ENCODE data around the gene TSKU. TPM values are rescaled to one million over a fixed set of nuclear protein-coding genes. Genes with fewer than 3 reads are reported as not detected.

TSKU gene
- total RNA-seq, 4 donors from 2014 or later, result 140 to 385 (median 202) TPM

DNA sequence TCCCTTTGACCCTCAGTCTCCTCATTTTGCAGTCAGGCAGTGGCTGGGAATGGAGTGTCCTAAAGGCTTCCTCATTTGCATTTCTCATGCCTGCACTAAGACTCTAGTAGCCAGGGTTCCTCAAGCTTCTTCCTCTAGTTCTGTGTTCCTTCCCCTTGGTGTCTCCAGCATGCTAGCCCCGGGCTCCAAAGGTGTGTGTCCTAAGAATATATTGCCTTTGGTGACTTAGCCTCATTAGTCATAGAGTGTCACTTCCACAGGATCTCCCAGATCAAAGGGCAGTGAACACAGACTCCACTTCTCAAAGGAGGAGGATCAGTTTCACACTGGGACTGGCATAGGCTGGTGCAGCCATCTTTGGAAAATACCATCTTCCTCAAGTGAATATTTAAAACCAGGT, 56.2 kb downstream of the TSKU start:
- TF ChIP-seq POLR2A (IDR thresholded peaks at IDR 0.05) (no peak), CTCF (IDR thresholded peaks at IDR 0.05) (no peak), EP300 (IDR thresholded peaks at IDR 0.05) (no peak)
- WGBS, 2 donors, result 39 to 42% methylated on average over 1 of the region's 1 CpG
- DNase-seq (ENCODE audit: low spot score in 2 of 2), result no peak
- no peak overlapping the region for H3K27ac ChIP-seq
- no peak overlapping the region for H3K4me3 ChIP-seq
- H3K4me1 ChIP-seq, result peaks cover 0 to 32% (median 6%) of the 10 kb centered on the region in 4 donors
- H3K9me3 ChIP-seq, result no peaks in the 10 kb centered on the region
- H3K36me3 ChIP-seq, result no peaks in the 10 kb centered on the region
- H3K27me3 ChIP-seq, result no peaks in the 10 kb centered on the region

GRCh38 chr11:76841923-76842452, 58.8 kb downstream of the TSKU start:
- DNase-seq (ENCODE audit: low spot score in 2 of 2), result no peak
- no peak overlapping the region for H3K27ac ChIP-seq
- WGBS, 2 donors, result 80 to 88% methylated on average over 4 of the region's 4 CpGs
- H3K9me3 ChIP-seq, result no peaks in the 10 kb centered on the region
- H3K36me3 ChIP-seq, result no peaks in the 10 kb centered on the region
- H3K4me3 ChIP-seq, result no peak overlapping the region
- no peak for TF ChIP-seq CTCF (IDR thresholded peaks at IDR 0.05)
- TF ChIP-seq EP300 (IDR thresholded peaks at IDR 0.05), result no peak
- TF ChIP-seq POLR2A (IDR thresholded peaks at IDR 0.05), result no peak
- no peaks in the 10 kb centered on the region for H3K27me3 ChIP-seq
- peaks cover 0 to 20% (median 3%) of the 10 kb centered on the region in 4 donors for H3K4me1 ChIP-seq

- no peak for DNase-seq (ENCODE audit: low spot score in 2 of 2)
- WGBS, 2 donors, result 97% methylated on average over 3 of the region's 3 CpGs
- peaks cover 0 to 1% (median 0%) of the 10 kb centered on the region in 4 donors for H3K4me1 ChIP-seq
- H3K36me3 ChIP-seq, result no peaks in the 10 kb centered on the region
- no peaks in the 10 kb centered on the region for H3K9me3 ChIP-seq
- H3K27me3 ChIP-seq, result no peaks in the 10 kb centered on the region
- TF ChIP-seq CTCF (IDR thresholded peaks at IDR 0.05), result no peak
- TF ChIP-seq EP300 (IDR thresholded peaks at IDR 0.05), result no peak
- TF ChIP-seq POLR2A (IDR thresholded peaks at IDR 0.05), result no peak
- H3K27ac ChIP-seq, result no peak overlapping the region
- H3K4me3 ChIP-seq, result no peak overlapping the region
Measured at GRCh38 chr11:76843907-76844306, 60.8 kb downstream of the TSKU start.

GRCh38 chr11:76844511-76844910, 61.4 kb downstream of the TSKU start:
- Histone ChIP-seq H3K4me3 (no peak overlapping the region), H3K27me3 (no peaks in the 10 kb centered on the region), H3K9me3 (no peaks in the 10 kb centered on the region), H3K27ac (no peak overlapping the region), H3K4me1 (no peaks in the 10 kb centered on the region), H3K36me3 (no peaks in the 10 kb centered on the region)
- TF ChIP-seq CTCF (IDR thresholded peaks at IDR 0.05) (no peak), EP300 (IDR thresholded peaks at IDR 0.05) (no peak), POLR2A (IDR thresholded peaks at IDR 0.05) (no peak)
- WGBS, 2 donors, result 85 to 92% methylated on average over 10 of the region's 10 CpGs
- DNase-seq (ENCODE audit: low spot score in 2 of 2), result no peak

GRCh38 chr11:76845069-76845468, 61.9 kb downstream of the TSKU start:
- H3K4me3 ChIP-seq, result no peak overlapping the region
- no peaks in the 10 kb centered on the region for H3K27me3 ChIP-seq
- no peaks in the 10 kb centered on the region for H3K36me3 ChIP-seq
- 93% methylated on average over 3 of the region's 3 CpGs for WGBS, 2 donors
- no peak overlapping the region for H3K27ac ChIP-seq
- TF ChIP-seq EP300 (IDR thresholded peaks at IDR 0.05), result no peak
- no peak for TF ChIP-seq POLR2A (IDR thresholded peaks at IDR 0.05)
- TF ChIP-seq CTCF (IDR thresholded peaks at IDR 0.05), result no peak
- no peak for DNase-seq (ENCODE audit: low spot score in 2 of 2)
- H3K9me3 ChIP-seq, result no peaks in the 10 kb centered on the region
- peaks cover 0 to 4% (median 0%) of the 10 kb centered on the region in 4 donors for H3K4me1 ChIP-seq
